B cell (primary cell): ENCODE data around the gene LHX4. TPM values are rescaled to one million over a fixed set of nuclear protein-coding genes. Genes with fewer than 3 reads are reported as not detected.

Experiments
- ATAC-seq: fragments of 200-7000 bp; cut with Tn5 transposase; one replicate; pipeline ENCODE4 v1.10.0; 2021; ENCODE audit warnings: low read depth, mild to moderate bottlenecking, moderate number of reproducible peaks, moderate library complexity
- CTCF ChIA-PET: fragments of 350-600 bp; sonication (Branson Sonifier 250); formaldehyde crosslinking; loops from one replicate; lab custom pipeline; 2021; ENCODE audit warnings: antibody characterized with exemption, inconsistent platforms; lab: Charles Lee
- POLR2A ChIA-PET: fragments of 350-600 bp; sonication (Branson Sonifier 250); formaldehyde crosslinking; loops from one replicate; lab custom pipeline; 2021; ENCODE audit warnings: antibody characterized with exemption; lab: Charles Lee
- DNase-seq: peaks from one replicate; pipeline ENCODE4 v3.0.0; 2013
- H2AFZ ChIP-seq: 2 replicates; pipeline ENCODE4 v1.6.1; 2012; ENCODE audit warnings: mild to moderate bottlenecking, low read depth, low read length; ENCODE audit not compliant: insufficient read depth, poor library complexity, severe bottlenecking
- H3K27ac ChIP-seq, 2 donors: 1 replicate in 1 of 2; 2 replicates in 1 of 2; pipeline ENCODE4 v1.5.1; 2012 to 2013; ENCODE audit warnings: low read length in 2 of 2, mild to moderate bottlenecking in 2 of 2, moderate library complexity in 1 of 2
- H3K27me3 ChIP-seq, 4 experiments: fragments of 200-600 bp in 1 of 4; sonication (generic) in 1 of 4; replicated peaks in 1 of 4; 1 replicate in 2 of 4; 2 replicates in 2 of 4; pipeline versions ENCODE4 v1.6.1 to v1.7.0; 2013 to 2016; ENCODE audit warnings: low read length in 3 of 4, mild to moderate bottlenecking in 2 of 4, mixed read lengths in 1 of 4, moderate library complexity in 1 of 4; ENCODE audit not compliant: insufficient read depth in 4 of 4, control insufficient read depth in 3 of 4; ENCODE audit errors: control extremely low read depth in 1 of 4
- H3K36me3 ChIP-seq, 2 experiments: replicated peaks in 1 of 2; 1 replicate in 1 of 2; 2 replicates in 1 of 2; pipeline versions ENCODE4 v1.6.1 to v1.7.1; 2013; ENCODE audit warnings: low read length in 1 of 2; ENCODE audit not compliant: insufficient read depth in 2 of 2, control insufficient read depth in 1 of 2; ENCODE audit errors: control extremely low read depth in 1 of 2, extremely low read depth in 1 of 2
- H3K4me1 ChIP-seq, 2 donors: fragments of 200-600 bp in 1 of 2; sonication (generic) in 1 of 2; 1 replicate in 1 of 2; 2 replicates in 1 of 2; pipeline versions ENCODE4 v1.5.1 to v1.6.1; 2013 to 2017; ENCODE audit warnings: low read length in 2 of 2; ENCODE audit not compliant: control insufficient read depth in 2 of 2, insufficient read depth in 2 of 2
- H3K4me2 ChIP-seq: replicated peaks from 2 replicates; pipeline ENCODE3; 2012; ENCODE audit warnings: mild to moderate bottlenecking, low read depth, low read length; ENCODE audit not compliant: poor library complexity, severe bottlenecking
- H3K4me3 ChIP-seq, 5 experiments: fragments of 200-600 bp in 1 of 5; sonication (generic) in 1 of 5; 1 replicate in 3 of 5; 2 replicates in 2 of 5; pipeline versions ENCODE4 v1.5.1 to v1.7.0; 2011 to 2016; ENCODE audit warnings: low read length in 4 of 5, mild to moderate bottlenecking in 4 of 5, low read depth in 2 of 5, control low read depth in 1 of 5, moderate library complexity in 1 of 5; ENCODE audit not compliant: insufficient read depth in 1 of 5; ENCODE audit errors: control extremely low read depth in 1 of 5, extremely low read depth in 1 of 5
- H3K79me2 ChIP-seq: fragments of 200-600 bp; sonication (generic); one replicate; pipeline ENCODE4 v1.6.0; 2016; ENCODE audit warnings: low read length; ENCODE audit not compliant: control insufficient read depth, insufficient read depth
- H3K9ac ChIP-seq: fragments of 200-600 bp; sonication (generic); 2 replicates; pipeline ENCODE4 v1.6.1; 2017; ENCODE audit warnings: mild to moderate bottlenecking, low read length, moderate library complexity
- H3K9me3 ChIP-seq, 3 donors: one replicate each; pipeline versions ENCODE4 v1.6.1 to v1.7.1; 2013; ENCODE audit warnings: low read length in 2 of 3; ENCODE audit not compliant: control insufficient read depth in 2 of 3, insufficient read depth in 1 of 3; ENCODE audit errors: control extremely low read depth in 1 of 3
- H4K20me1 ChIP-seq: 2 replicates; pipeline ENCODE4 v1.6.0; 2012; ENCODE audit warnings: mild to moderate bottlenecking, low read length; ENCODE audit not compliant: insufficient read depth, control insufficient read depth, poor library complexity, severe bottlenecking
- H3K27ac Mint-ChIP-seq: one replicate; pipeline ENCODE4 v1.8.0; 2021; ENCODE audit warnings: mixed read lengths
- H3K27me3 Mint-ChIP-seq: one replicate; pipeline ENCODE4 v1.8.0; 2021; ENCODE audit warnings: mixed read lengths
- H3K4me1 Mint-ChIP-seq: one replicate; pipeline ENCODE4 v1.8.0; 2021; ENCODE audit warnings: mixed read lengths
- H3K4me3 Mint-ChIP-seq: one replicate; pipeline ENCODE4 v1.8.0; 2021; ENCODE audit warnings: mixed read lengths
- H3K9me3 Mint-ChIP-seq: one replicate; pipeline ENCODE4 v1.8.0; 2022; ENCODE audit warnings: mixed read lengths; ENCODE audit not compliant: insufficient read depth
- EZH2 ChIP-seq: IDR thresholded peaks from 2 replicates; pipeline ENCODE4 v1.6.1; 2012; ENCODE audit warnings: borderline replicate concordance, low read depth, mild to moderate bottlenecking, moderate library complexity, low read length; ENCODE audit not compliant: insufficient read depth, poor library complexity, severe bottlenecking
- WGBS: methylation state at CpG from one replicate; pipeline ENCODE4 v1.1.5; 2013; ENCODE audit warnings: missing lambda C conversion rate; ENCODE audit not compliant: insufficient coverage; 5-methylcytosine and 5-hydroxymethylcytosine counted together
- intact Hi-C: fragments of 100-400 bp; cut with micrococcal nuclease; formaldehyde crosslinking; loops from one replicate; pipeline ENCODE4 v1.10.0; 2022
- polyA plus RNA-seq: library from polyadenylated mRNA; depleted of rRNA; stranded (reverse); fragments of >200 nt; gene quantifications from 2 replicates; pipeline ENCODE4 v1.2.3, GENCODE V29; 2012
- total RNA-seq, 2 donors: library from RNA; stranded (reverse); fragments of 120-200 nt in 1 of 2; gene quantifications; 1 replicate in 1 of 2; 2 replicates in 1 of 2; pipeline versions ENCODE4 v1.2.3 to v1.2.4, GENCODE V29; 2013 to 2022
- TF ChIP-seq, protein P1 (sequence below): fragments of 200-600 bp; IDR thresholded peaks from one replicate; pipeline ENCODE4 v1.8.0; 2022; ENCODE audit warnings: antibody characterized with exemption, mild to moderate bottlenecking

LHX4 gene
- total and polyA plus RNA-seq, 2 donors (not counting 1 experiment from before 2014, with no cell fraction given): not detected

GRCh38 chr1:180185281-180185680 is 44.8 kb upstream of the LHX4 start:
- ATAC-seq (no peak), DNase-seq (no peak)
- Histone ChIP-seq H3K36me3 (peaks cover 0 to 17% of the 10 kb centered on the region in 2 experiments), H2AFZ (no peak overlapping the region), H3K27me3 (no peaks in the 10 kb centered on the region), H3K4me3 (no peak overlapping the region), H3K9ac (no peak overlapping the region), H3K79me2 (no peaks in the 10 kb centered on the region), H4K20me1 (no peaks in the 10 kb centered on the region), H3K4me2 (no peak overlapping the region), H3K9me3 (no peaks in the 10 kb centered on the region), H3K4me1 (no peaks in the 10 kb centered on the region), H3K27ac (no peak overlapping the region)
- intact Hi-C loops: no loop called here
- 94% methylated on average over 5 of the region's 5 CpGs for WGBS
- no peaks in the 10 kb centered on the region for H3K9me3 Mint-ChIP-seq
- no peaks in the 10 kb centered on the region for H3K27me3 Mint-ChIP-seq
- TF ChIP-seq EZH2: no peak
- TF ChIP-seq, protein P1, sequence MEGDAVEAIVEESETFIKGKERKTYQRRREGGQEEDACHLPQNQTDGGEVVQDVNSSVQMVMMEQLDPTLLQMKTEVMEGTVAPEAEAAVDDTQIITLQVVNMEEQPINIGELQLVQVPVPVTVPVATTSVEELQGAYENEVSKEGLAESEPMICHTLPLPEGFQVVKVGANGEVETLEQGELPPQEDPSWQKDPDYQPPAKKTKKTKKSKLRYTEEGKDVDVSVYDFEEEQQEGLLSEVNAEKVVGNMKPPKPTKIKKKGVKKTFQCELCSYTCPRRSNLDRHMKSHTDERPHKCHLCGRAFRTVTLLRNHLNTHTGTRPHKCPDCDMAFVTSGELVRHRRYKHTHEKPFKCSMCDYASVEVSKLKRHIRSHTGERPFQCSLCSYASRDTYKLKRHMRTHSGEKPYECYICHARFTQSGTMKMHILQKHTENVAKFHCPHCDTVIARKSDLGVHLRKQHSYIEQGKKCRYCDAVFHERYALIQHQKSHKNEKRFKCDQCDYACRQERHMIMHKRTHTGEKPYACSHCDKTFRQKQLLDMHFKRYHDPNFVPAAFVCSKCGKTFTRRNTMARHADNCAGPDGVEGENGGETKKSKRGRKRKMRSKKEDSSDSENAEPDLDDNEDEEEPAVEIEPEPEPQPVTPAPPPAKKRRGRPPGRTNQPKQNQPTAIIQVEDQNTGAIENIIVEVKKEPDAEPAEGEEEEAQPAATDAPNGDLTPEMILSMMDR: no peak
- H3K27ac Mint-ChIP-seq: no peak overlapping the region
- no peaks in the 10 kb centered on the region for H3K4me1 Mint-ChIP-seq
- ChIA-PET CTCF (no interaction called here), POLR2A (no interaction called here)
- H3K4me3 Mint-ChIP-seq: no peak overlapping the region

- Histone ChIP-seq H3K4me2 (no peak overlapping the region), H2AFZ (no peak overlapping the region), H3K27ac (no peak overlapping the region), H3K4me1 (no peaks in the 10 kb centered on the region), H3K27me3 (no peaks in the 10 kb centered on the region), H4K20me1 (no peaks in the 10 kb centered on the region), H3K79me2 (no peaks in the 10 kb centered on the region), H3K9me3 (no peaks in the 10 kb centered on the region), H3K9ac (no peak overlapping the region), H3K4me3 (no peak overlapping the region), H3K36me3 (peaks cover 0 to 20% of the 10 kb centered on the region in 2 experiments)
- WGBS: 95% methylated on average over 8 of the region's 9 CpGs
- CTCF ChIA-PET: no interaction called here
- intact Hi-C loops: no loop called here
- no peak for ATAC-seq
- POLR2A ChIA-PET: no interaction called here
- TF ChIP-seq, protein P1: no peak
- no peak for TF ChIP-seq EZH2
- no peak for DNase-seq
- H3K9me3 Mint-ChIP-seq: no peaks in the 10 kb centered on the region
- no peaks in the 10 kb centered on the region for H3K4me1 Mint-ChIP-seq
- no peak overlapping the region for H3K4me3 Mint-ChIP-seq
- no peak overlapping the region for H3K27ac Mint-ChIP-seq
- H3K27me3 Mint-ChIP-seq: no peaks in the 10 kb centered on the region
Observed at GRCh38 chr1:180185971-180186645, 44.0 kb upstream of the LHX4 start.
